HFFc6 (cell line): Measurements from ENCODE around the gene PRODH. TPM values are rescaled to one million over a fixed set of nuclear protein-coding genes. Genes with fewer than 3 reads are reported as not detected.
"Not testable (repeated sequence)": the region's sequence is repeated elsewhere in the genome, so short reads cannot be mapped to it uniquely, and the experiment has no call there.

Experiments used
- DNase-seq: peaks from one replicate; pipeline ENCODE4 v3.0.0-alpha.2; 2018
- H3K27ac Mint-ChIP-seq: 2 replicates; pipeline ENCODE4 v1.8.0; 2020; ENCODE audit warnings: mild to moderate bottlenecking, mixed read lengths
- H3K27me3 Mint-ChIP-seq: 2 replicates; pipeline ENCODE4 v1.8.0; 2021; ENCODE audit warnings: mild to moderate bottlenecking, moderate library complexity, mixed read lengths; ENCODE audit not compliant: insufficient read depth
- H3K36me3 Mint-ChIP-seq: 2 replicates; pipeline ENCODE4 v1.8.0; 2021; ENCODE audit warnings: low read depth, mixed read lengths
- H3K4me1 Mint-ChIP-seq: 2 replicates; pipeline ENCODE4 v1.8.0; 2020; ENCODE audit warnings: low read depth, mixed read lengths
- H3K4me3 Mint-ChIP-seq: 2 replicates; pipeline ENCODE4 v1.8.0; 2020; ENCODE audit warnings: mild to moderate bottlenecking, moderate library complexity, mixed read lengths
- H3K9me3 Mint-ChIP-seq: 2 replicates; pipeline ENCODE4 v1.8.0; 2020; ENCODE audit warnings: mild to moderate bottlenecking, mixed read lengths
- total RNA-seq, 6 experiments: library from RNA; stranded (reverse); fragmentation: NEBNext Ultra II Directional; extraction: Animal tissue kit (Norgen Biotek cat#: 25700); gene quantifications; 2 replicates in 1 of 6; 3 replicates in 5 of 6; pipeline ENCODE4 v1.2.3, GENCODE V29; 2021
- TF ChIP-seq, protein P1 (sequence below): fragments of 200-600 bp; sonication (generic); IDR thresholded peaks from 2 replicates; pipeline ENCODE4 v1.5.0; 2021; ENCODE audit warnings: antibody characterized with exemption, mild to moderate bottlenecking

PRODH gene
- total RNA-seq, 6 experiments from 2014 or later = not detected

DNA sequence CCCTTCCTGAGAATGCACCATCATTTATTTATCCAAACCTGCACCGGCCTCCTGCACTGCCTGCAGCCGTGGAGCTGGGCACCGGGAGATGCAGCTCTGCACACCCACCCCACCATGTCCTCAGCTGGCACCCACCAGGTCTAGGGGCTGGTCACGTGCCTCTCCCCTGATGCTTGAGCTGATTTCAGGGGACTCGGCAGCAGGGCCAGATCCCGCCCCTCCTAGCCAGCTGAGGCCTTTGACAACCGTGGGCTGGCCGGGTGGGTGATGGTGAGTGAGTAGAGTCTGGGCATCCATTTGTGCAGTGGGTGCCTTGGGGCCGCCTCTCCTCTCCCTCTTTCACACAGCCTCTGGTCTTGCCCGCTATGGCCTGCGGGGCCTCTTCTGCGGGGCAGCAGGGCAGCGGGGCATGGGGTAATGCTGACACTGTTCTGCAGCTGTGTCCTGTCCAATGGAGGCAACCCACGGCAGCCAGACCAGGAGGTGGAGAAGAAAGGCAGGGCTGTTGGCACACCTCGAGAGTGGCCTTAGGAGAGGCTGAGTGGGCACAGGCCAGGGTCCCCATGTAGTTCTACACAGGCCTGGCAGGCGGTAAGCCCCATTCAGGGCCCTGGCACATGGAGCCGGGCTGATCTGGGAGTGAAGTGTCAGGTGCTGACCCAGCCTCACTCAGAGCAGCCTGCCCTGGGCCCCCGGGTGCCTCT is 38.5 kb upstream of the PRODH start:
- H3K9me3 Mint-ChIP-seq = no peaks in the 10 kb centered on the region
- TF ChIP-seq, protein P1, sequence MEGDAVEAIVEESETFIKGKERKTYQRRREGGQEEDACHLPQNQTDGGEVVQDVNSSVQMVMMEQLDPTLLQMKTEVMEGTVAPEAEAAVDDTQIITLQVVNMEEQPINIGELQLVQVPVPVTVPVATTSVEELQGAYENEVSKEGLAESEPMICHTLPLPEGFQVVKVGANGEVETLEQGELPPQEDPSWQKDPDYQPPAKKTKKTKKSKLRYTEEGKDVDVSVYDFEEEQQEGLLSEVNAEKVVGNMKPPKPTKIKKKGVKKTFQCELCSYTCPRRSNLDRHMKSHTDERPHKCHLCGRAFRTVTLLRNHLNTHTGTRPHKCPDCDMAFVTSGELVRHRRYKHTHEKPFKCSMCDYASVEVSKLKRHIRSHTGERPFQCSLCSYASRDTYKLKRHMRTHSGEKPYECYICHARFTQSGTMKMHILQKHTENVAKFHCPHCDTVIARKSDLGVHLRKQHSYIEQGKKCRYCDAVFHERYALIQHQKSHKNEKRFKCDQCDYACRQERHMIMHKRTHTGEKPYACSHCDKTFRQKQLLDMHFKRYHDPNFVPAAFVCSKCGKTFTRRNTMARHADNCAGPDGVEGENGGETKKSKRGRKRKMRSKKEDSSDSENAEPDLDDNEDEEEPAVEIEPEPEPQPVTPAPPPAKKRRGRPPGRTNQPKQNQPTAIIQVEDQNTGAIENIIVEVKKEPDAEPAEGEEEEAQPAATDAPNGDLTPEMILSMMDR = no peak
- DNase-seq = no peak
- no peaks in the 10 kb centered on the region for H3K36me3 Mint-ChIP-seq
- H3K27me3 Mint-ChIP-seq = peaks cover 26% of the 10 kb centered on the region
- no peak overlapping the region for H3K27ac Mint-ChIP-seq
- H3K4me3 Mint-ChIP-seq = no peak overlapping the region
- no peaks in the 10 kb centered on the region for H3K4me1 Mint-ChIP-seq

DNA sequence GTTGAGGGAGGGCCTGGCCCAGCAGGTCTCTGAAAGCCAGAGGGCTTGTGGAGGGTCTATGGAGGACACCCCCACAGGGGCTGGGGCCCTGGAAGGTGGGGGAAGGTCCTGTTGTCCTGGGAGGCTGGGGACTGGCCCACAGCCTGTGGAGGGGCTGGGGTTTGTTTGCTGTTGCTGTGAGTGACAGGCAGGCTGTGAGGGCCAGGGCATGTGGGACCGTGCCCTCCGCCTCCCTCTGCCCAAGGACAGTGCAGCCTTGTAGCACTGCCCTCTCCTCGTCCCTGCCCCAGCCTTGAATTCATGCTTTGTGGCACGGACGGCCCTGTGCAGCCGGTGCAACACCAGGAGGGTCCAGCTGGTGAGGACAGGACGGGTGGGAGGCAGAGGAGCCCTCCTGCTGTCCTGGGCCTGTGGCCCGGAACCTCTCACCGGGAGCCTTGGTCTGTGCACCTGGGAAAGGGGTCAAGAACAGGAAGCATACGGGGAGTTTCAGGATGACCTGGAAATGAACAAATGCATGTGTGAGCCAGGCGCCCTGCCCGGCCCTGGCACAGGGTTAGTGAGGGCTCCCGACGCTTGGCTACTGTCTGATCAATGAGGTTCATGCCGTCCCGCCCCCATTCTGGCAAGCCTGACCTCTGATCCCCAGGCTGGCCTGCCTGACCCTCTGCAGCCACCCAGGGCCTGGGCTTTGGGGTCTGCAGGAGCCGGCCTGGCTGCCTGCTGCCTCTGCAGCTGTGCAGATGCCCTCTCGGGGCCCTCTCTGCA is 37.4 kb upstream of the PRODH start:
- Mint-ChIP-seq H3K36me3 (no peaks in the 10 kb centered on the region), H3K27me3 (peaks cover 27% of the 10 kb centered on the region), H3K27ac (no peak overlapping the region), H3K4me1 (no peaks in the 10 kb centered on the region), H3K9me3 (no peaks in the 10 kb centered on the region), H3K4me3 (no peak overlapping the region)
- DNase-seq = no peak
- TF ChIP-seq, protein P1 = no peak

DNA sequence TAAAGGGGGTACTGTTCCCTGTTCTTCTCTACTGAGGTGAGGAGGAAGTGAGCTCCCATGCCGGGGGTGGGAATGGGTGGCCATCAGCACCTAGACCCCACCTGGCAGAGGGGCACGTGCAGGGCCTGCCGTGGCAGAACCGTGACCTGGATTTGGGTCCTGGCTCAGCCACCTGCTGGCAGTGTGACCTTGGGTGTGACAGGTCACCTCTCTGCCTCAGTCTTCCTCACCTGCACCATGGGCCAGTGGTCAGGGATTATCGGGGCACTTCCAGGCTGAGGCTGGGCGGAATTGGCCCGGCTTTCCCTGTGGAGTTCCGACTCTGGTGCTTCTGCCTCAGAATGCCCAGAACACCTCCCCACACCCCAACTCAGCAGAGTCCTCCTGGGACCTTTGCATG is 36.5 kb upstream of the PRODH start:
- peaks cover 27% of the 10 kb centered on the region for H3K27me3 Mint-ChIP-seq
- H3K4me3 Mint-ChIP-seq, H3K36me3 Mint-ChIP-seq, DNase-seq, H3K27ac Mint-ChIP-seq, H3K4me1 Mint-ChIP-seq, H3K9me3 Mint-ChIP-seq: not testable (repeated sequence)

DNA sequence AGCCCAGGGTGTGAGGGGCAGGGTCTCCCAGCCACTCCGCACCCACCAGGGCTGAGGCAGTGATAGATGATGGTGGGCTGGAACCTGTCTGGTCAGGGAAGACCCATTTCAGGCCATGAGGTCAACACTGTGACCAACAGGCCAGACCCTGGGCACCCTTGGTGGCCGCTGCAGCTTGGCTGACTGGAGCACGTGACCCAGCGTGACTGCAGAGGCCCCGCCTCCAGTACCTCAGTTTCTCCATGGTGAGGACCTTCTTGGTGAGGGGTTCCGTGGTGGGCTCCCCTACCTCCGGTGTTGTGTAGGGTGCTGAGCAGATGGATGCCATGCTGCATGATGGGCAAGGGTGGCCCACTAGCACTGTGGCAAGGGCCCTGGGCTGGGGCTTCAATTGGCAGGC is 35.9 kb upstream of the PRODH start:
- not testable (repeated sequence) for DNase-seq, H3K27ac Mint-ChIP-seq, H3K9me3 Mint-ChIP-seq, H3K36me3 Mint-ChIP-seq, H3K4me1 Mint-ChIP-seq, H3K4me3 Mint-ChIP-seq
- H3K27me3 Mint-ChIP-seq = peaks cover 27% of the 10 kb centered on the region

DNA sequence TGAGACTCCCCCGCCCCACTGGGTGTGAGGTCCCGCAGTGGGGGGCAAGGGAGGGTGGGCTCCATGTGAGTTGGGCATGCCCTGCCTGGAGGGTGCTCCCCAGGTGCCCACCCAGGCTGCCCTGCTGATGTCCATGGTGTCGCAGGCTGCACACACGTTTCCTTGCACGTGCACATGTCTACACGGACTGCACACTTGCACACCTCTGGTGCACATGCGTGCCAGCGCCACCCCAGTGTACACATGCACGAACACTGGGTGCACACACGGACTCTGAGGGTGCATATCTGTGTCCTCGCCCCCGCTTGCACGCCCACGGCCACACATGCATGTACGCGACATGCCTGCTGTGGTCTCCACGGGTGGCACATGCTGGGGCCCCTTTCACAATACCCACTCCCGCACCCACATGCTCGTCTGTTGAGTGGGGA is 35.2 kb upstream of the PRODH start:
- Mint-ChIP-seq H3K36me3 (no peaks in the 10 kb centered on the region), H3K27ac (no peak overlapping the region), H3K9me3 (no peaks in the 10 kb centered on the region), H3K27me3 (peaks cover 22% of the 10 kb centered on the region), H3K4me3 (no peak overlapping the region), H3K4me1 (no peaks in the 10 kb centered on the region)
- TF ChIP-seq, protein P1 = no peak
- DNase-seq = no peak

DNA sequence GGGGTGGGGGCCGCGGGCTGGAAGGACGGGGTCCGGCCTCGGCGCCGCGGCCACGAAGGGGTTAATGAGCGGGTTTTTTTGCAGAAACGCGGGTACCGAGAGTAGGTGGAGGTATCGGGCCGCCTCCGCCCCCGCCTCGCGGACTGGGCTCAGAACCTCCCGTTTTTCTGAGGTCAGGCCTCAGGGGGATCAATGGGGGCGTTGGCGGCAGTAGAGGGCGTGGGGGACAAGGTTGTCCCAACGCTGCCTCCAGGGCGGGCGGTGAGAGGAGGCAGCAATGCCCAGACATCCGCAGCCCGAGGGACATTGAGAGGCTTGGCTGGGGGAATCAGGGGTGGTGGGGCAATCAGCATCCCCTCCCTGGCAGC is 34.8 kb upstream of the PRODH start:
- Mint-ChIP-seq H3K4me3 (no peak overlapping the region), H3K4me1 (no peaks in the 10 kb centered on the region), H3K9me3 (no peaks in the 10 kb centered on the region), H3K27ac (no peak overlapping the region), H3K36me3 (no peaks in the 10 kb centered on the region), H3K27me3 (peaks cover 20% of the 10 kb centered on the region)
- no peak for DNase-seq
- TF ChIP-seq, protein P1 = no peak
